GM19328 (cell line): ENCODE measurements around the gene CEP95.
"Not testable (repeated sequence)": the region's sequence is repeated elsewhere in the genome, so short reads cannot be mapped to it uniquely, and the experiment has no call there.

ENCODE experiments used
- ATAC-seq: cut with Tn5 transposase; IDR thresholded peaks from one replicate; pipeline ENCODE4 v1.9.1; 2021; ENCODE audit warnings: mild to moderate bottlenecking, moderate library complexity; ENCODE audit not compliant: unreplicated experiment

CEP95 gene

GRCh38 chr17:64506576-64507412, at the start of gene CEP95:
Gene CEP95, plus strand, starts transcription at chr17:64506977. Its CDS starts 121 bp downstream, at chr17:64507098.
- peak; percentile 61 for ATAC-seq

- no peak for ATAC-seq
Measured at GRCh38 chr17:64457156-64457555, 49.6 kb upstream of the CEP95 start.

- ATAC-seq, result no peak
Measured at GRCh38 chr17:64458756-64459155, 48.0 kb upstream of the CEP95 start.

- ATAC-seq, result no peak
Measured at GRCh38 chr17:64459284-64459747, 47.5 kb upstream of the CEP95 start.

- ATAC-seq, result not testable (repeated sequence)
Measured at GRCh38 chr17:64459818-64460217, 47.0 kb upstream of the CEP95 start.

- ATAC-seq, result no peak
Measured at GRCh38 chr17:64460955-64461354, 45.8 kb upstream of the CEP95 start.

- ATAC-seq, result no peak
Measured at GRCh38 chr17:64461788-64462187, 45.0 kb upstream of the CEP95 start.

- no peak for ATAC-seq
Measured at GRCh38 chr17:64466019-64466735, 40.6 kb upstream of the CEP95 start.

GRCh38 chr17:64466834-64467233, 39.9 kb upstream of the CEP95 start:
- not testable (repeated sequence) for ATAC-seq

- ATAC-seq, result no peak
Measured at GRCh38 chr17:64470625-64471024, 36.2 kb upstream of the CEP95 start.

- ATAC-seq, result no peak
Measured at GRCh38 chr17:64471440-64471839, 35.3 kb upstream of the CEP95 start.

GRCh38 chr17:64472564-64472963, 34.2 kb upstream of the CEP95 start:
- ATAC-seq, result no peak

GRCh38 chr17:64477849-64478248, 28.9 kb upstream of the CEP95 start:
- no peak for ATAC-seq

GRCh38 chr17:64480951-64481350, 25.8 kb upstream of the CEP95 start:
- no peak for ATAC-seq

GRCh38 chr17:64484380-64484779, 22.4 kb upstream of the CEP95 start:
- no peak for ATAC-seq

GRCh38 chr17:64488301-64488700, 18.5 kb upstream of the CEP95 start:
- no peak for ATAC-seq

- ATAC-seq, result no peak
Measured at GRCh38 chr17:64491034-64491860, 15.5 kb upstream of the CEP95 start.

GRCh38 chr17:64491994-64492393, 14.8 kb upstream of the CEP95 start:
- ATAC-seq, result no peak

GRCh38 chr17:64492481-64493109, 14.2 kb upstream of the CEP95 start:
- ATAC-seq, result no peak

GRCh38 chr17:64494121-64494520, 12.7 kb upstream of the CEP95 start:
- no peak for ATAC-seq

GRCh38 chr17:64495300-64495699, 11.5 kb upstream of the CEP95 start:
- not testable (repeated sequence) for ATAC-seq
